SK-N-SH (cell line): ENCODE results near the gene LRRC75A.

Experiments
- EP300 ChIP-seq, 2 experiments: IDR thresholded peaks; 2 replicates each; pipeline versions ENCODE4 v1.4.0 to v1.6.1; 2012; ENCODE audit warnings: borderline replicate concordance in 1 of 2, low read depth in 1 of 2, low read length in 1 of 2
- RCOR1 ChIP-seq: fragments of 150-350 bp; IDR thresholded peaks from 2 replicates; pipeline ENCODE4 v1.6.1; 2017; ENCODE audit warnings: antibody characterized with exemption, low read length
- TF ChIP-seq, protein P1 (sequence below): fragments of 200-600 bp; sonication (generic); IDR thresholded peaks from 2 replicates; pipeline ENCODE4 v1.6.1; 2017; ENCODE audit warnings: antibody characterized with exemption, mild to moderate bottlenecking, moderate library complexity

DNA sequence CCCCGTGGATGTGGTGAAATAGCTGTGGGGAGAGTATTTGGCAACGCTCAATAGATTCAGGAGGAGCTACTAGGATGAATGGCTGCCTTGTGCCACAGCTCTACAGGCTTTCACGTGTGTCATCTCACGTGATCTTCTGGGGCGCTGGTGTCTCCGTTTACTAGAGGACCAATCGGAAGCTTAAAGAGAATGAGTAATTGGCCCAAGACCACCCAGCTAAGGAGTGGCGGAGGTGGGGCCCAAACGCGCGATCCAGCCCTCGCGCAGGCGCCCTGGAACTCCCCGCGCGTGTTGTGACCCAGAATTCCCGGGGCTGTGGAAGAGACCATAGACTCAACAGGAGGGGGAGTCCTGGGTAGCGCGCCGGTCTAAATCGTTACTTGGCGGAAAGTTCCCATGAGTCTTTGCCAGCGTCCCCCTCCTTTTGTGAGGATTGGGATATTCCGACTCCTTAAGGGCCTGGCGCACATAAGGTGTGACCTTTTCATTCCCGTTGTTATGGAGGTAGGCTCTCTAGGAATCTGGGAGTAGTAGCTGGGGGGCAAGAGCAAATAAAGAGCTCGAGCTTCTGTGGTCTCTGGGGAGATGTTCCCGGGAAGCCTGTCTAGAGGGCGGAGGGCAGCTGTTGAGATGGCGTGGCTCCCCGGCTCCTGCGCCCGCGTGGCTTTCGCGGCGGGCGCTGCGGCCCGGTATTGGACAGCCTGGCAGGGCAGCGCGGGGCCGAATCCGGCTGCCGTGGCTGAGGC, 53.3 kb downstream of the LRRC75A start:
- TF ChIP-seq, protein P1, sequence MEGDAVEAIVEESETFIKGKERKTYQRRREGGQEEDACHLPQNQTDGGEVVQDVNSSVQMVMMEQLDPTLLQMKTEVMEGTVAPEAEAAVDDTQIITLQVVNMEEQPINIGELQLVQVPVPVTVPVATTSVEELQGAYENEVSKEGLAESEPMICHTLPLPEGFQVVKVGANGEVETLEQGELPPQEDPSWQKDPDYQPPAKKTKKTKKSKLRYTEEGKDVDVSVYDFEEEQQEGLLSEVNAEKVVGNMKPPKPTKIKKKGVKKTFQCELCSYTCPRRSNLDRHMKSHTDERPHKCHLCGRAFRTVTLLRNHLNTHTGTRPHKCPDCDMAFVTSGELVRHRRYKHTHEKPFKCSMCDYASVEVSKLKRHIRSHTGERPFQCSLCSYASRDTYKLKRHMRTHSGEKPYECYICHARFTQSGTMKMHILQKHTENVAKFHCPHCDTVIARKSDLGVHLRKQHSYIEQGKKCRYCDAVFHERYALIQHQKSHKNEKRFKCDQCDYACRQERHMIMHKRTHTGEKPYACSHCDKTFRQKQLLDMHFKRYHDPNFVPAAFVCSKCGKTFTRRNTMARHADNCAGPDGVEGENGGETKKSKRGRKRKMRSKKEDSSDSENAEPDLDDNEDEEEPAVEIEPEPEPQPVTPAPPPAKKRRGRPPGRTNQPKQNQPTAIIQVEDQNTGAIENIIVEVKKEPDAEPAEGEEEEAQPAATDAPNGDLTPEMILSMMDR, result no peak
- TF ChIP-seq RCOR1 (peak; percentile 53; the same call in 1 of the 2 replicates), EP300 (IDR thresholded peaks at IDR 0.05; ENCODE audit: borderline replicate concordance in 1 of 2, low read depth in 1 of 2, low read length in 1 of 2) (peak in 1 of 2 experiments; percentile 65; a peak in 1 of 4 replicates)
